HG03342 (cell line): ENCODE measurements around the gene RBKS.

Source experiments
- ATAC-seq: cut with Tn5 transposase; IDR thresholded peaks from one replicate; pipeline ENCODE4 v1.9.1; 2021; ENCODE audit warnings: mild to moderate bottlenecking, moderate library complexity; ENCODE audit not compliant: unreplicated experiment

The RBKS gene

DNA sequence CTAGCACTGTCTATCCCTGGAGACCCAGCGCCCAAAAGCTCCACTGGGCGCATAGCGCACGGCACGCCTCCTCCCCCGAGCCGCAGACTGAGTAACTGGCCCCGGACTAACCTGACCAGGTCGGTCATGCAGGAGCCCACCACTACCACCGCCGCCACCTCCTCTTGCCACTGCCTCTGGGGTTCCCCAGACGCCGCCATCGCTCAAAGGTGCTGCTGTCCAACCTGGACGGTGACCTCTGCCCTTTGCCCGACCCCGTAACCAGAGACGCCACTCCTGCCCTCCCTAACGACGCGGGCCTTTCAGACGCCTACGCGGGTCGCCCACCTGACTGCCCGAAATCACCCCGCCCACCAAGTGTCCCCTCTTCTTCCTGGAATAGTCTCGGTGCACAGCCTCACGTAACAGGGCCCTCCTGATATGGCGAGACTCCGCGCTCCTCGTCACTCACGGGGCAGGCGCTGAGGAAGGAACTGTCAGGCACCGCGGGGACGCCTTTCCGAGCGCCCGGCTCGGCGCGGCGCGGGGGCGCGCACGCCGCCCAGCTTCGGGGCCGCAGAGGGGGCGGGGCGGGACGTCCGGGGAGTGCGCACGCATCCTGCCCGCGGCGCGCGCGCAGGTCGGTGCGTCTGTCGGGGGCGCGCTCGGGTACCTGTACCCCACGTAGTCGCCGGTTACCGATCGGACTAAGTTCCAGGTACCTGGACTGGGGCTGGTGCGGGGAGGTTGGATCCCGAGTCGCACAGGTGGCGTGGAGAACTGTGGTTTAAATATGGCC is at the start of gene RBKS, which contains the start of gene BABAM2:
Gene RBKS (minus strand): TSS at position 242 of the 778 bp plus-strand sequence. CDS start 42 bp downstream, at position 200.
Gene BABAM2 (plus strand): TSS at position 584 of the 778 bp plus-strand sequence. CDS start 3,828 bp downstream, outside the sequence.
- peak; percentile 70 for ATAC-seq

DNA sequence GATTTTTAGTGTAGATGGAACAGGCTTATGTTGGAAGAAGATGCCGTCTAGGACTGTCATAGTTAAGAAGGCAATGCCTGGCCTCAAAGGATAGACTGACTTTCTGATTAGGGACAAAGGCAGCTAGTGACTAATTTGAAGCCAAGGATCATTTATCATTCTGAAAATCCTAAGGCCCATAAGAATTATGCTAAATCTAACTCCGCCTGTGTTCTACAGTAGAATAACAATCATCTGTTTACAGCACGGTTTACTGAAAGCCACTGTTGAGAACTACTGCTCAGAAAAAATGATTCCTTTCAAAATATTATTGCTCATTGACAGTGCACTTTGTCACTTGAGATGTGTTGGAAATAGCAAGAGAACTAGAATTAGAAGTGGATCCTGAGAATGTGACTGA is 44.8 kb upstream of the RBKS start:
- ATAC-seq = no peak

DNA sequence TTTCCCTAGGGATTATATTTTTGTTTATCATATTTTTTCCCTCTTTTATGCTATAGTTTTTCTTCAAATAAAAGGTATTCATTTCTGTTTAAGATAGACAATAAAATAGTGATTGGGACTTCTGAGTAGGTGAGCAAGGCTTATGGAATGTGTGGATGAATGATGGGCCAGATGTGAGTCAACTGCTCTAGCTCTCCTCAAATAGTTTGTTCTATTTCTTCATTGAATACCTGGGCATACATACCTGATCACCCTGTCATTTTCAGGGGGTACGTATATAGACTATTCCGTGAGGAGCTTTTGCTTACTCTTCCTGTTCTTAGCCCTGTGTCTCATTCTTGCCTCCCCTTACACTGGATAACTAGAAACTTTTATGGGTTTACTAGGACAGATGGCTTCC is 42.2 kb upstream of the RBKS start:
- no peak for ATAC-seq

DNA sequence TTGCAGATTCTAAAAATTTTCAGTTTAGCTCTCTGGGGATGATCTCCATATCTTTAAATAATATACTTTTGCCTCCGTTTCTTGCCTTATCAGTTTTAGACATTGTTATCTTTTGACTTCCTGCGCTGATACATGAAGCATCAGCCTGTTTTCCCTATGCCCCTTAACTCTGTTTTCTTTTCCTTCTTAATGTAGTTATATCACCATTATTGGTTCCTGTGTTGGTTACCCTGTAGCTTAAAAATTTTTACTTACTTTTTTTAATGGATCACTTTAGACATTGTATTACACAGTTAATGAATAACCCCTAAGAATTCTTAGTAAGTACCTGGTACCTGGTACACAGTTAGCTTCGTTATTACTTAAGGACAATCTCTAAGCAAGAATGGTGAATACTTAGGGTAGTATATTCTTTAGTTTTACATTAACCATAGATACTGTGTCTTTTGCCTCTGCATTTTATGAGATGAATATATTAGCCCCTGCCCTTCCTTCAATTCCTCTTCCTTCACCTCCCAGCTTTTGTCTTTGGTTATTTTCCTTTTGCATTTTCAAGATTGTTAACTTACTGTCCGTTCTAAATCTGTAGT is 41.3 kb upstream of the RBKS start:
- no peak for ATAC-seq

DNA sequence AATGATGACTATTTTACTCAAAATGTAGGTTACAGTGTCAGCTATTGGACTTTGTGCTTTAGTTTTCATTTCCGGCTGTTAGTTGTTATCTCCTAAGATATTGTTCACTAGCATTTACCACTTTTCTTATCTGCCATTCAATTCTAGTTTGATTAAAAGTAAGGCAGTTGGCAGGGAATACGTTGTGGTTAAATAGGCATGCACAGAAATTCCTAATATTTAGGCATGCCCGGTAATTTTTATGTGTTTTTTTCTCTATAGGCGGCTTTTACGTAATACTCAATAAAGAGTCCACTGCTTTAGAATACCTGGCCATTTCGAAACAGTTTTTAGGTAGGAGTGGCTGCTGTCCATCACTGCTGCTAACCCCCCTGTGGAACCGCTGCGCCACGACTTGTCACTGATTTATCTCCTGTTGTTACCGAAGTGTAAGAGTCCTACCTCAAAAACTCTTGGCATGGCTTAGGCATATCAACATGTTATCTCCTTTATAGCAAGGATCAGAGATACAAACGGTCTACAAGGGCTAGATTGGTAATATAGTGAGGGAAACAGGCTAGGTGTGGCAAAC is 39.8 kb upstream of the RBKS start:
- no peak for ATAC-seq

DNA sequence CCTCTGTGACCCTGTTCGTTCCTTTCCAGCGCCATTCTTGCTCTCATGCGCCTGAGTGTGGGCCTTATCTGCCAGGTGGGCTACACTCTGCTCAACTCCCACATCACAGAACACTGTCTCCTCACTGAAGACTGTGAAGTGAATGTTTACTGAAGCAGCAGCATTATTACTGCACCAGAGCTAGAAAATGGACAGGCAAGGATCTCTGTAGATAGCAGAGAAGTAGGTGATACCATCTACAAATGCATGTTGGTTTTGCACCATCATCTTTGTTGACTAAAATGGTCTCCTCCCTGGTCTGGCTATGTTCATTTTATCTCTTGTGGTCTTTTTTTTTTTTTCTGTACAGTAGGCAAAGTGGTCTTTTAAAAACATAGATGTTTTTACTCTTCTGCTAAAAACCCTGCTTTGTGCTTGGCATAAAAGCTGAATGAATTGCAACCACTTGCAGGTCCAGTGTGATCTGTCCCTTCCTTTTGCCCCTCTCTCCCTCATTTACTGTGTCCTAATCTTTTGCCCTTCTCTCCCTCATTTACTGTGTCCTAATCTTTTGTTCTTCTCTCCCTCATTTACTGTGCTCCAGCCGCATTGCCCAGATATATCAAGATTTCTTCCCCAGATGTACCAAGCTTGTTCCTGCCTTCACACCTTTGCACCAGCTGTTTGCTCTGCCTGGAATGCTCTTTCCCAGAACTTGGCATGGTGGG is 35.7 kb upstream of the RBKS start:
- no peak for ATAC-seq

DNA sequence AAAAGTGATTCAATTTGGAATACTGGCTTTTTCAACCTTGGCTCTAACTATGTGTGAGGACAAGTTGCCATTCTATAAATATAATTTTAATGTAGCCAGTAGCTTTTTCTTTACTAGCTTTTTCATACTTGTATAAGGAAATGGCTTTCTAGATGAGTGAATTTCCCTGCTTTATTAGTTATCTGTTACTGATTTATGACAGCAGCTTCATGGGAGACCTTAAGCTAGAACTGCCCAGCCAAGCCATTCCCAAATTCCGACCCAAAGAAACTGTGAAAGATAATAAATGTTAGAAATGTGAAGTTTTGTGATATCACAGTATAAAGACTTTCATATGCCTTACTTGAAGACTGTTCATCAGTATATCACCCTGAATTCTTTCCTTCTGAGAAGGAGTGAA is 32.7 kb upstream of the RBKS start:
- no peak for ATAC-seq

DNA sequence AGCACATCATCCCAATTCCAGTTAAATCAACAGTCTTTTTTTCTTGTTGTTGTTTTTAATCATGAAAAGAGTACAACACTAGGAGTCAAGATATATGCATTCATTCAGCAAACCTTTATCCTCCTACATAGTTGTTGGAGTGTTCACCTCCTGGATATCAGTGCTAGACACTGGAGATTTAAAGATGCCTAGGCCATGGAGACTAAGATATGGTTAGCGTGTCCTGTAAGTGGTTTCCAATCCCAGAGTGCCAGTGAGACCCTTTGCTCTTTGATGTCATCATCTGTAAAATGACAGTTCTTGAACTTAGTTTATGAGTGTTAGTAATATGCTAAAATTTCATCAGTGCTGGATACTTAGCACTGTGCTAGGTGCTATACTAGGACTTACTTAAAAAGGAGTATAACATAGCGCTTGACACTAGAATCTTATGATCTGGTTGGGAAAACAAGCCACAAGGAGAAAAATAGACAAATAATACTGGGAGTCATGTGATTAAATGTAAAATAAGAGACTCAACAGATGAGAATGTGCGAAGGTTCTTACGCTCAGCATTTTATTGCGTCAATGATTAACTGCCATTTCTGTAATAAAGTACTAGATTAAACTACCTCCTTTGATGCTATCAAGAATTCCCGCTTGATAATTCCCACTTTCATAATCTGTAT is 31.8 kb upstream of the RBKS start:
- ATAC-seq = no peak

DNA sequence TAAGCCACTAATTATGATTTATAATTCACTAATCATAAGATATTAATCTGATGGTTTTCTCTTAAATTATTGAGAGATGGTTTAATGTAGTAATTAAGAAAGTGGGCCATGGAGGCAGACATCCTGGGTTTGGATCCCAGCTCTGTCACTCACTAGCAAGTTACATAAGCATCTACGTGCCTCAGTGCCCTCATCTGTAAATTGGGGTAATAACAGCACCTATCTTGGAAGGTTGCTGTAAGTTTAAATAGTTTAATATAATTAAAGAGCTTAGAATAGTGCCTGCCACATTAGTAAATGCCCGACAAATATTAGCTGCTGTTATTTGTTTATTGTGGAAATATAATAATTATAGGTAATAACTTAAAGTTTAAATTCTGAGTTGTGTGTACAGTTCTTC is 31.2 kb upstream of the RBKS start:
- ATAC-seq = no peak

DNA sequence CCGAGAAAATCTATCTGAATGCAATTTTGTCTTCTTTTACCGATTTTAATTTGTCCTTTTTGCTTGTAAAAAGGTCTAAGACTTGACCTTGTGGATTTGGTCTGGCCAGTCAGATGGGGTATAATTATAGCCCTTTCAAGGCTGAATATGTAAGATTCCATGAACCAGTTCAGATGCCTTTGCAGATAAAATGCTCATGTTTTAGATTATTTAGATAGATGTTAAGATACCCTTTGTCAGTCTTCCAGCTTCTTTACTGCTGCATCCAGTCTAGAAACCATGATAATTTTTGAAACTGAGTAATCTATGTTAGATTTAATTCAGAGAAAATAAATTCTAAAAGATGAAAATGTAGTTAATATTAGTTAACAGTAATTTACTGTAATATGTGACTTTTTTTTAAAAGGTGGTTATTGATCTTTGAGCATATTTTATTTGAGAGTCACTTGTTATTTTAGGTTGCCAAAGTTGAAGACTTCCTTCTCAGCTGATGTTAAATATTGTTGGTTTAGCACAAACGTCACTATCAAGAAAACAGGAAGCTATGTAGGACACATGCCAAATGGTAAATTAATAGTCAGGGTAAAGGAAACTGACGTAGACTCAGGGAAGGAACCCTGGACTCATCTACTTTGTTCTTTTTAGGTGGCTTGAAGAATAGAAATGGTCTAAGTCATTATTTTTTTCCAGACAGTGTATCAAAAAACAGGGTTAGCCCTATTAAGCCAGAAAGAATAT is 30.1 kb upstream of the RBKS start:
- no peak for ATAC-seq

DNA sequence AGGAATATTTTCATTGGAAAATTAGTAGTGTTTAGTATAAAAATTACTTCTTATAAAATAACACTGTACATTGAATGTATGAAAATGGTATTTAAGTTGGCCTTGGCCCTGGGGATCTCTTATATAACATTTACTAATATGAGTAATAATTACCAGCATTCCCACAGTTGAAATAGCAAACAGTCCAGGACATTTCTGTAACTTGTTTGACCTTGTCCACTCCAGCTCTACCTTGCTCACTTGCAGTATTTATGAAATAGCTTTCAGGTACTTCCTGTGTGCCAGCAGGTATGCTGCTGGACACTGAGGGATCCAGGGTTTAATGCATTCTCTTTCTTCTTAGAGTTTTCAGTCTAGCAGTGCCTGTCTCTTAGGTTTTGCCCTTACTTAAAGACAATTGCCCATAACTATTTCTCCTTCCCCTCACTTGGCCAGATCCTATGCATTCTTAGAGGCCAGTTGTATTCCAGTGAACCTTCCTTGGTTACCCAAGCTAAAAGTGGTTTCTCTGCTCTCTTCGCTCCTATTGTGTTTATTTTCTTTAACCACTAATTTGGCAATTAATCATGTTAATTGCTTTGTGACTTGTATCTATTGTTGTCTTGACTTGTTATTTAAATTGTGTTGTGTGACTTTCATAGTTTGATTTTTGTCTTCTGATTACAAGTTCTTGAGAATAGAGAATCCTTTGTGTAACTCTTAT is 26.3 kb upstream of the RBKS start:
- ATAC-seq = no peak

DNA sequence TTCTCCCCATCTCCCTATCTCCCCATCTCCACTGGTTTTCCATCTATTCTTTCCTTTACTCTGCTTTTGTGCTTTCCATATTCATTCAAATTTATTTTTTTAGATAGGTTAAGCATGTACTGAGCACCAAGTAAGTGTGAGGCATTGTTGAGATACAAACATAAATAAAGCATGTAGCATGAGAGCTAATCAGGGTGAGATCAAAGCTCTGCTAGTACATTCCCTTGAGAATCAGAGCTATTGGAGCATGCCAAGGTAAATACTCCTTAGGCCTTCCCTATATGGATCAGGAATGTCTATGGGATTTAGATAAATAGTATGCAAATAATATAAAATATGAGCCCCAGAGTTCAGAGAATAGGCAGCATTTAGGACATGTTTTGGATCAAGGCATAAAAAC is 25.7 kb upstream of the RBKS start:
- no peak for ATAC-seq

DNA sequence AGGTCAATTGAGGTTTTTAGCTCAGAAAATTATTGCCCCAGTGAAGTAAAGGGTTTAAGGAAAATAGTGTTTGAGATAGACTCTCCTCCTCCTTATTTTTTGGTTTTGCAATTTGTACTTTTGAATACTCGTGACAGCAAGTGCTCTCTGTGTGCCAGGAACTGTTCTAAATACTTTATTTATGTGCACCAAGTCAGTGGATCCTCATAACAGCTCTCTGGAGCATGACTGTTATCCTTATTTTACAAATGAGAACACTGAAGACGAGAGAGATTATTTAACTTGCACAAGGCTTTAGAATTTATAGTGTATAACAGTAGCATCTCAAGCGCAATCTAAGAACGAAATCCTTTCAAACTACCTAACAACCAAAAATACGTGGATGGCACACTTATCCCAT is 25.0 kb upstream of the RBKS start:
- ATAC-seq = no peak

DNA sequence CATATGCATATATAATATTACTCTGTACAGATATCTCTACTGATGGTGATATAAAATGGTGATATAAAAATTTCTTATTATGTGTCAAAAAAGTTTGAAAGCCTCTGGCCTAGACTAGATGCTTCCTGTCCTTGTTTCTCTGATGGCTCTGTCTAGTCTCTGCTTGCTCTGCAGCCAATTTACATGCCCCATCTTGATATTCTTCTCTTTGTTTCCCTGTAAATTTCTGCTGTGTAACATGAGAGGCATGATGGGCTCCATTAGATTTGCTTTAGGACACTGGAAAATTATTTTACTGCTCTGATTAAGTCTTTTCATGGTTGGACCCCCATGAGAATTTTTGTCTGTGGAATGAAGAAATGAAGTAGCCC is 24.6 kb upstream of the RBKS start:
- no peak for ATAC-seq

DNA sequence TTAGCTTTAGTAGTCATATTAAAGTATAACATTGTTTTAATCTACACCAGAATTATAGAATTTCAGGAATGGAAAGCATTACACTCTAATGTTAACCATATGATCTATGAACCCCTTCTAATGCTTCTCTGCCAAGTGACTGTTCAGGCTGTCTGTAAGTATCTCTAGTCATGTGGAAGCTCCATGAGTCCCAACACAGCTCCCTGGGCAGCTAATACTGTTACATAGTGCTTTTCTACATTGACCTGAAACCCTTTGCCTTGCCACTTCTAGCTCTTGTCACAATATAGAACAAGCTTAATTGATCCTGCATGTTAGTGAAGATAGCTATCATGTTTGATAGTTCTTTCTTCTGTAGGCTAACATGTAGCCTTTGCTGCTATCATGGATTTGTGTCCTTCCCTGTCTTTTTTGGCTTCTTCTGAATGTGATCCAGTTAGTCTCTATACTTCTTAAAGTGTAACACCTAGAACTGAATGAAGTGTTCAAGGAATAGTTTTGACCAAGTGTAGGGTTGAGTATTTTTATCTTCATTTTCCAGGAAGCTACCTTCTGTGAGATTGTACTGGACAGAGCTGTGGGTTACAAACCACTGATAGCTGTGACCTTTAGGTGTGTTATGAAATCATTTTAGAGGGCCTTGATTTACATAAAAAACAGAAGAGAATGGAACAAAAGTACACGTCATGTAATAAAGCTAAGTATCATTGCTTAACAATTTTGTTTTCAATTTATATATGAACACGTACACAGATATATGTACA is 24.0 kb upstream of the RBKS start:
- ATAC-seq = no peak

DNA sequence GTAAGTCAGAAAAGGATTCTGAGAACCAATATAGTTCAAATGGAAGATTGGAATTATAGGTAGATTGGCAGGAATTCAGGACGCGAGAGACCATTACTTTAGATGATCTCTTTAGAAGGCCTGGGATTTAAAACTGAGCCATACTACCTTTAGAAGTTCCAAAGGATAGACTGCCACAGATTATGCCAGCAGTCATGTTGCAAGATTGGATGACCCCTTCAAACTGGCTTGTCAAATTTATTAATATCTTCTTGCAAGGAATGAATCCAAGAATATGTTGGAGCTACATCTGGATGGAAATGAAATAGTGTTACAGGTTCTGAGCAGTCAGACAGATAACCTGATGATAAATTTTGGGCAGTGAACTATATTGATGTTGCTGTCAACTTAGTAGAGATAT is 22.3 kb upstream of the RBKS start:
- ATAC-seq = no peak

DNA sequence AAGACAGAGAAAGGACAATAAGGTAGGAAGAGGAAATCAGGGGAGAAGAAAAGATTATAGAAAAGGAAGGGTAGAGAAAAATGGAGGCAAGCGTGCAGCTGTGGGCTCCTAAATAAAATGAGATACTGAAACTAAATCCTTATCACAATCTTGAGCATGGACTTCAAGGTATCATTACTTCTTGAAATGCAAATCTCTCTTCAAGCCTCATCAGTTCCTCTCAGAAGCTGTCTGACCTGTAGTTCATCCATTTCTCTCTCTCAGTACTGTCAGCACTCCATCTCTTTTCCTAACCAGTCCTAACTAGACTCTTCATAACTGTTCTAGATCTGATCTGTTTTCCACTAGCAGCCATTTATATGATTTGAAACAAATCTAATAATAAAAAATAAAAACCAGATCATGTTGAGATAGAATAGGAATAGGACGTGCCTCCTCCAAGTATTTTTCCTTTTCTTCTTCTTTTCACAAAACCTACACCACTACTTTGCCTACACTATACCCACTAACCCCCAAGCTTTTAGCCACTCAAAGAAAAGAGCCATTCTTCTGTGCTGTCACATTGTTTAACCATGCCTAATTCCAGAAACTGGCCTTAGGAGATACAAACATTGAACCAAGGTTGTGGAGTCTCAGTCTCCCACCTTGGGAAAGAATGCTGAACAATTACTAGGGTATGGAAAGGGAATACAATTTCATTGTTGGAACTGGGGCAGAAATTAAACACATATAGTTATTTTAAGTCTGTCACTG is 21.4 kb upstream of the RBKS start:
- ATAC-seq = peak; percentile 58

DNA sequence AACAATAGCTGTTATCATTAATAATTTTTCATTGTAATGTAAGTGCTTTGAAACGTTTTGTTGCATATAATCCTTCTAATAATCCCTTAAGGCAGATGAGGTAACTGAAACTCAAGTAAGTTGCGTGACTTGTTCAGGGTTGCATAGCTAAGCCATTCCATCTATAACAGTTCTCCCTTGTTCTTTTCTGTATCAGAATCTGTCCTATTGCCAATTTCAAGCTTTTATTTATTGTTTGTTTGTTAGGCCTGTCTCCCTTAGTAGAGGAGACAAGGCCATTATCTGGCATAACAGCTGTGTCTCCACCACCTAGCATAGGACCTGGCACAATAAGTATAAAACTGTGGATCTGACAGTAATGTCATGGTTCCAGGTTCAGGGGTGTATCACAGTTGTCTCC is 19.7 kb upstream of the RBKS start:
- no peak for ATAC-seq
